GM19043 (cell line): Measurements from ENCODE around the gene NSUN4.

Source experiments
- ATAC-seq: cut with Tn5 transposase; IDR thresholded peaks from one replicate; pipeline ENCODE4 v1.9.1; 2021; ENCODE audit warnings: low read depth; ENCODE audit not compliant: unreplicated experiment

The NSUN4 gene

DNA sequence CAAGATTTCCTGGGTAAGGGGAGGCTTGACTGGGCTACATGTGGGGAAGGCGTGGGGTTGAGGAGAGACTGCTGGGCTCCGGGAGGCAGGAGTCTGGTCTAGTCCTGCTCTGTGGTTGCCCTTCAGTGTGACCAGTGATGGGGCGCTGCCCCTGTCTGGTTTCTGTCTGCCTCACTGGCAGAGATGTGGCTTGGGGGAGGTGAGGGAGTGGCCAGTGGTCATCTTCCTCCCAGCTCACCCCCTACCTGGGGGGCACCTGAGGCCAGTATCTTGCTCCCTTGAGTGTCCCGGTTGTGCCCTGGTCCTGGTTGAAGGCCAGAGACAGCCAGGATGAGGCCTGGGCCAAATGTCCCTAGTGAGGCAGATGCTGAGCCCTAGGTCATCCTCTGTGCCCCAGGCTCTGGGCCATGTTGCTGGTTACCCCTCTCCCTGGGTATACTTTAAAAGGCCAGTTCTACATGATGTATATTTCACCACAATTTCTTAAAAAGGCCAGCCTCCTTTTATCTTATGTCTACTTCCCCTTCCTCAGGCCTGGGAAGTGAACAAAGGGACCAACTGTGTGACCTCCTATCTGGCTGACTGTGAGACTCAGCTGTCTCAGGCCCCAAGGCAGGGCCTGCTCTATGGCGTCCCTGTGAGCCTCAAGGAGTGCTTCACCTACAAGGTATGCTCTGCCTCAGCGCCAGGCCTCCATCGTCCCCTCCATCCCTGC lies 64.0 kb downstream of the NSUN4 start:
- no peak for ATAC-seq

DNA sequence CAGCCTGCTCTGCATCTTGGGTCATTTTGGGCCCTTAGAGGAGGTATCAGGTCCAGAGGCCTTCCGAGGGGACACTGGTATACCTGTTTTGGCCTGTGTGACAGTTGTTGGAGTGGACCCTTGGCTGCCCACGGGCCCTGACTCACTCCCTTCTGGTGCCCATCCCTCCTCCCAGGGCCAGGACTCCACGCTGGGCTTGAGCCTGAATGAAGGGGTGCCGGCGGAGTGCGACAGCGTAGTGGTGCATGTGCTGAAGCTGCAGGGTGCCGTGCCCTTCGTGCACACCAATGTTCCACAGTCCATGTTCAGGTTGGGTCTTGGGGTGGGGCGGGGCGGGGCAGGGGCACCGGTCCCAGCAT lies 64.6 kb downstream of the NSUN4 start:
- ATAC-seq, result no peak

DNA sequence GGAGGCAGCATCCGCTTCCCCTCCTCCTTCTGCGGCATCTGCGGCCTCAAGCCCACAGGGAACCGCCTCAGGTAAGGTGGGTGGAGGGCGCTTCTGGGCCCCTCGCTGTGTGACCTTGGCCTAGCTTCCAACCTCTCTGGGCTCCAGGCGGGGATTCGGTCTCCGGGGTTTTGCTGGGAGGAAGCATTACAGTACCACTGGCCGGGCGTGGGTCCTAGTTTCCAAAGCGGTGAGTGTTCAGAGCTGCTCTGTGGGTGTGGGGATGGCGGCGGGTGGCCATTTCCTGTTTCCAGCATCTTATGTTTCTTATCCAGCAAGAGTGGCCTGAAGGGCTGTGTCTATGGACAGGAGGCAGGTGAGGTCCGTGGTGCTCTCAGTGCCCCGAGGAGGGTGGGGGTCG lies 65.1 kb downstream of the NSUN4 start:
- ATAC-seq, result no peak

DNA sequence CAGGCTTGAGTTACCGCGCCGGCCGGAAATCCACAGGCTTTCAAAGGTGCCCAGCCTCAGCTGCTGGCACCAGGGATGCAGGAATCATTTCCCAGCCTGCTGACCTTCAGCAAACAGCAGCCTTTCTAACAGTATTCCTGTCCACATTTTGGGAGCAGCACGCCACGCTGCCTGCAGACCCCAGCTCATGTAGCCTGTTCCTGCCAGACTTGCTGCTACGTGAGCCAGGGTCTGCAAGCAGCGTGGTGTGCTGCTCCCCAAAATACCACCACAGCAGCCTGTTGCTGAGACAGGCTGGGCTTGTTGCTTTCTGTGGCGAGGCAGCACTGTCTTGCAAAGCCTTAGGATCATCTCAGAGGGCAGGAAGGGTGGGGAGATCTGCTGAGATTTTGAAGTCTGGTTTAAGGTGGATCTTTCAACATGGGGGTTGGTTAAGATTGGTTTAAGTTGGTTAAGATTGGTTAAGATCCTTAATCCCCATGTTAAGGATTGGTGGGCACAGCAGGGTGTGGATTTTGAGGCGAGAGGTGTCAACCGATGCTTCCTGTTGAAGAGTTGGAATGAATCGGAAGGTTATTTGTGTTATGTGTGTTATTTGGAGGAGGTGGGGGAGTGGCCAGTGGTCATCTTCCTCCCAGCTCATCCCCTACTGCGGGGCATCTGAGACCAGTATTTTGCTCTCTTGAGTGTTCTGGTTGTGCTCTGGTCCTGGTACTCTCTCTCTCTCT lies 66.4 kb downstream of the NSUN4 start:
- ATAC-seq, result no peak

DNA sequence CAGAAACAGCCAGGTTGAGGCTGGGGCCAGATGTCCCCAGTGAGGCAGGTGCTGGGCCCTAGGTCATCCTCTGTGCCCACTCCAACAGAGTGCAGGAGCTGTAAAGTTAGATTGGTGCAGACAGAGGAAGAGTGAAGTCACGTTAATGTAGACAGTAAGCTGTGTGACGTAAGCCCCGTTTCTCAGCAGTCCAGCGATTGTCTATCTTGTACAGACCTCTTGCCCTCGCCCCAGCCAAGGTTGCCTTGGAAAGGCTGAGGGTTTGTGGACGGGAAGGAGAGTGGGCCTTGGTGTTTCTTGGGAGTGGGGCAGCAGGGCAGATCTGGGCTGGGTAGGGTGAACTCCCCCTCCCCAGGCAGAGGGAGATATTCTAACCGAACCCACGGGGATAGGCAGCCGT lies 67.0 kb downstream of the NSUN4 start:
- ATAC-seq, result no peak

DNA sequence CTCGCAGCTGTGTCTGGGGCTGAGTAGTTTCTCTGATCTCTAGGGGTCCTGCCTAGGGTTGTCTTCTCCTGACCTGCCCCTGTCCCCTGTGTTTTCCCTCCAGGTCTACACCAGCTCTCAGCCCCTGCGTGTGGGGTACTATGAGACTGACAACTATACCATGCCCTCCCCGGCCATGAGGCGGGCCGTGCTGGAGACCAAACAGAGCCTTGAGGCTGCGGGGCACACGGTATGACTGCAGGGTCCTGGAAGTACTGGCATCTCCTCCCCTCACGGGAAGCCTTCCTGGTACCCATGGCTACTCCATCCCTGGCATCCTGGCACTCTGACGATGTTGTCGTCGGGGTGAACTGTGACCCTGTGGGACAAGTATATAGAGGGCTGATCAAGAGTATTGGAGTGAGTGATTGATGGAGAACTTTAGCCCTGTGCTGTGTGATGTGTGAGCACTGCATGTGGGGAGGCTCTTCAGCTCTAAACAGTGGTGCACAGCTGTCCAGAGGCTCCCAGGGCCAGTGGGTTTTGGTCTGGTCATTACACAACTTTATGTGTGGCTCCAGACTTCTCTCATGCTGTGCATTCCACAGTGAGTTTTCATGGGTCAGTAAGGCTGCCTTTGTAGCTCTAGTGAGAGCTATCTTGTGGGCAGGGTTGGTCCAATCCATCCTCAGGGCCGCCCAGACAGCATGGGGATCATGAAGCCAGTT lies 67.9 kb downstream of the NSUN4 start:
- no peak for ATAC-seq

DNA sequence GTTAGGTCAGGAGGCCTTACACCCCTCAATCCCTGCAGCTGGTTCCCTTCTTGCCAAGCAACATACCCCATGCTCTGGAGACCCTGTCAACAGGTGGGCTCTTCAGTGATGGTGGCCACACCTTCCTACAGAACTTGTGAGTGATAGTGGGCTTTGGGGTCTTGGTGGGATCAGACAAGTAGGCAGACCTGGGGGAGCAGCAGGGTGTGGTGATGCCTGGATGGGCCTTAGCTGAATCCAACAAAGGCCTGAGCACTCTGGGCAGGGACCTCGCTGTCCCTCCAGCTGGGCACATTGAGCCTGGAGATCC lies 68.4 kb downstream of the NSUN4 start:
- no peak for ATAC-seq

DNA sequence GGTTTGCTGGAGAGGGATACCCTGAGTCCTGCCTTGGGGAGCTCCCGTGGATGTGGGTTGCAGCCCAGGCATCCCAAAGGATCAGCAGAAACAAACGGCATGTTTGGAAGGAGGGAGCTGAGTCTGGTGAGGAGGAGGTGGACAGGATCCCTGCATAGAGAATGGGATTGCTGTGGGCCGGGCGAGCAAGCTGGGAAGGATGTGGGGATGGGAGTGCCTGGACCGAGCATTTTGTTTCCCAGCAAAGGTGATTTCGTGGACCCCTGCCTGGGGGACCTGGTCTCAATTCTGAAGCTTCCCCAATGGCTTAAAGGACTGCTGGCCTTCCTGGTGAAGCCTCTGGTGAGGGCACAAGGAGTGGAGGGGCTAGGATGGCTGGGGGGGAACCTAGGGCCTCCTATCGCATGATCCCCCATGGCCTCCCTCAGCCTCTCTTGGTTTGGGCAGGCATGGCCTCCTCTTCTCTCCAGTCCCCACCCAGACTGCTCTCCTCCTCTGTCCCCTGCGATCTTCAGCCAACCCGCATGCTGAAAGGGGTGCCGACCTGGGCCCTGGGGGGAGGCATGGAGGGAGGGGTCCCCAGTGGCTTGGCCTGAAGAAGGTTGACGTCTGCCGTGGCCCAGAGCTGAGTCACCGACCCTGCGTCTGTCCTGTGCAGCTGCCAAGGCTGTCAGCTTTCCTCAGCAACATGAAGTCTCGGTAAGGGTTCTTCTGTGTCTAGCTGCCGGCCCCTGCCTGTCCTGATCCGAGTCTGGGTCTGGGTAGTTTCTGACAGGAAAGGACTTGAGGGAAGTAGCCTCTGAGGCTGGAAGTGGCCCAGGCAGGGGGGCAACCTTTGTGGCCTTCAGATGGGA lies 69.8 kb downstream of the NSUN4 start:
- no peak for ATAC-seq

DNA sequence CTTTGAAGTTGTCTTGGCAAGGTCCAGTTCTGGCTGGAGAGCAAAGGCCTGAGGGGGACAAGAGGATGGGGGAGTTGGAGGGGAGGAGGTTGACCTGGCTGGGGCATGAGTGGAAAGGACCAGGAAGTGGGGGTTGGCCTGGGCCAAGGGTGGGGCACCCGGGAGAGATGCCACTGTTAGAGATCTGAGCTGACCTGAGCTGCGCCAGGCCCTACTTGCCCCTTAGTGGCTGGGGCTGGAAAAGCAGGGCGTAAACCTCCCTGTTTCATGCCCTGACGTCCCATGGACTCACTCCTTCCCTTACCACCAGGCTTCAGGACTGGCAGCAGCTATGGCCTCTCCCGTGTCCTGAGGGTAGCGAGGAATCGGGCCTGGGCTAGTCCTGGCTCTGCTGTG lies 70.4 kb downstream of the NSUN4 start:
- ATAC-seq, result no peak
